ENCODE results near the gene GPATCH3.

DNA sequence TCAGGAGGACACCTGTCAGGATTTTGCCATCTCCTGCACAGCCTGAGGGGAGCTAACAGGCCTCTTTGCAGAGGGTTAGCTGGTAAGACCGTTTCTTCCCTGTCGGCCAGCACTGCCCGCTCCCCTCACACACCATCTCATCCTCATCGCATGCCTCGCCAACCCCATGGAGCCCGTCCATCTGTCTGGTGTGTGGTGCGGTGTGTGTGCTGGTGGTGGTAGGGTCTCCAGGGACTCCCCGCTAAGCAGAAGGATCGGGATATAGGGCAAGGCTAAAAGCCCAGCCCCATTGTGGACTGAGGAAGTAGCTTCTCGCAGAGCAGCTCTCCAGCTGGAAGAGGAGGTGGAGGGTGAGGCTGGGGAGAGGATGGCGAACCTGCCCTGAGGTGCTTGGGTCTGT is 44.1 kb downstream of the GPATCH3 start:
- TF ChIP-seq, protein P1, sequence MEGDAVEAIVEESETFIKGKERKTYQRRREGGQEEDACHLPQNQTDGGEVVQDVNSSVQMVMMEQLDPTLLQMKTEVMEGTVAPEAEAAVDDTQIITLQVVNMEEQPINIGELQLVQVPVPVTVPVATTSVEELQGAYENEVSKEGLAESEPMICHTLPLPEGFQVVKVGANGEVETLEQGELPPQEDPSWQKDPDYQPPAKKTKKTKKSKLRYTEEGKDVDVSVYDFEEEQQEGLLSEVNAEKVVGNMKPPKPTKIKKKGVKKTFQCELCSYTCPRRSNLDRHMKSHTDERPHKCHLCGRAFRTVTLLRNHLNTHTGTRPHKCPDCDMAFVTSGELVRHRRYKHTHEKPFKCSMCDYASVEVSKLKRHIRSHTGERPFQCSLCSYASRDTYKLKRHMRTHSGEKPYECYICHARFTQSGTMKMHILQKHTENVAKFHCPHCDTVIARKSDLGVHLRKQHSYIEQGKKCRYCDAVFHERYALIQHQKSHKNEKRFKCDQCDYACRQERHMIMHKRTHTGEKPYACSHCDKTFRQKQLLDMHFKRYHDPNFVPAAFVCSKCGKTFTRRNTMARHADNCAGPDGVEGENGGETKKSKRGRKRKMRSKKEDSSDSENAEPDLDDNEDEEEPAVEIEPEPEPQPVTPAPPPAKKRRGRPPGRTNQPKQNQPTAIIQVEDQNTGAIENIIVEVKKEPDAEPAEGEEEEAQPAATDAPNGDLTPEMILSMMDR (IDR thresholded peaks at IDR 0.05), result no peak
- no peak for TF ChIP-seq POLR2A (IDR thresholded peaks at IDR 0.05)

Measured in thyroid gland (tissue), 4 donors.